ENCODE results near the gene STX1B. TPM values are rescaled to one million over a fixed set of nuclear protein-coding genes. Genes with fewer than 3 reads are reported as not detected.
A peak's percentile ranks its signal among the peaks of the same experiment; 100 is the strongest.

The STX1B gene
- 0.34 and 0.49 TPM in 2 replicates for total RNA-seq

DNA sequence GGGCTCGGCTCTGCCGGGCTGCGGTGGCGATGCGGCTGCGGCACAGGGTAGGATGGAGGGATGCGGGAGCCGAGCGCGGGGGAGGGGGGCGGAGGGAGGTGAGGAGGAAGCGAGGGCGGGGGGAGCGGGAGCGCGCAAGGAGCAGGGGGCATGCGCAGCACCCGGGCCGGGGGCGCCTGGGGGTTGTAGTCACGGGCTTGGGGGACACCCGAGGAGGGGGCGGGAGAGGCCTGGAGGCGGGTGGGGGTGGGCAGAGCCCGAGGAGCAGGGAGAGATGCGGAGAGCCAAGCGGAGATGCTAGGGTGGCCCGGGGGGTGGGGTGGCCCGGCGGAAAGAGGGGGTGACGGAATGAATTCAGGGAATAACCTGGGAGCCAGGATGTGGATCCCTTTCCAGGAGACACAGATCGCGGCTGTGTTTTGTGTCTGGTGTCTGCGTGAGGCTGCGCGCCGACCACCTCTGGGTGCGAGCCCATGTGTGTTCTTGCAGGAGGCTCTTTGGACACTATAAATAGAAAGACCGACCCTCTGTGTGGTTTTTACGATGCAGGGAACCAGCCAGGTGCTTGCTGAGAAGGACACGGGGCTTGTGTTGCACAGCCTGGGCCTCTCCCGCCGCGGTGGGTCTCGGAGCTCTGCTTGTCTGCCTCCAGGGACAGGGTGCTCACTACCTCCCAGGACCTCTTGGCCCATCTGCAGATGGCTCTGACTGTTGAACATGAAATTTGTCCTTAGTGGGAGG lies at the start of gene STX1B:
Gene STX1B, minus strand, starts transcription at position 54 of the 741 bp plus-strand sequence. CDS start 242 bp downstream, outside the sequence.
- H3K27ac Mint-ChIP-seq: peak within 1 kb of the TSS; percentile 48

DNA sequence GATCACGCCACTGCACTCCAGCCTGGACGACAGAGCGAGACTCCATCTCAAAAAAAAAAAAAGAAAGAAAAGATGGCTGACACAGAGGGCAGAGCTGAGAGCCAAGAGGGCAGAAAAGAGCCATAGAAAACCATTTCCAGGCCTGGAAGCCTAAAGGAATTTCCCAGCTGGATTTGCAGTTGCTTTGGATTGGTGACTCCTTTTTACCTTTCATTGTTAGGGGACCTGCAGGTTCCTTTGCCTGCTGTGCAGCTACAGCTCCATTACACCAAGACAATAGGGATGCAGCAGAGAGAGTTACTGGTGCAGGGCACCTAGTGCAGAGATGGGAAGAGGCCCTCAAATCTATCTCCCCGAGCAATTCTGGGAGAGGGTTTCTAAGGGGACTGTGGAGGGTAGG lies 45.2 kb upstream of the STX1B start:
- Mint-ChIP-seq H3K36me3 (ENCODE audit: low read depth) (peaks cover 11% of the 10 kb centered on the region), H3K9me3 (no peaks in the 10 kb centered on the region), H3K4me3 (no peak overlapping the region), H3K27me3 (ENCODE audit: insufficient read depth) (no peaks in the 10 kb centered on the region), H3K4me1 (ENCODE audit: low read depth) (peaks cover 10% of the 10 kb centered on the region), H3K27ac (no peak overlapping the region)
- DNase-seq (ENCODE audit: low spot score): no peak
- intact Hi-C loops (cut with micrococcal nuclease): no loop called here

More for the DNA sequence above, at the start of gene STX1B:
- H3K27me3 Mint-ChIP-seq (ENCODE audit: insufficient read depth): peaks cover 49% of the 10 kb centered on the region
- H3K4me3 Mint-ChIP-seq: peak within 1 kb of the TSS; percentile 55
- peaks cover 5% of the 10 kb centered on the region for H3K4me1 Mint-ChIP-seq (ENCODE audit: low read depth)
- no peaks in the 10 kb centered on the region for H3K36me3 Mint-ChIP-seq (ENCODE audit: low read depth)
- H3K9me3 Mint-ChIP-seq: no peaks in the 10 kb centered on the region
- intact Hi-C loops (cut with micrococcal nuclease): no loop called here
- DNase-seq (ENCODE audit: low spot score): peak; percentile 17

DNA sequence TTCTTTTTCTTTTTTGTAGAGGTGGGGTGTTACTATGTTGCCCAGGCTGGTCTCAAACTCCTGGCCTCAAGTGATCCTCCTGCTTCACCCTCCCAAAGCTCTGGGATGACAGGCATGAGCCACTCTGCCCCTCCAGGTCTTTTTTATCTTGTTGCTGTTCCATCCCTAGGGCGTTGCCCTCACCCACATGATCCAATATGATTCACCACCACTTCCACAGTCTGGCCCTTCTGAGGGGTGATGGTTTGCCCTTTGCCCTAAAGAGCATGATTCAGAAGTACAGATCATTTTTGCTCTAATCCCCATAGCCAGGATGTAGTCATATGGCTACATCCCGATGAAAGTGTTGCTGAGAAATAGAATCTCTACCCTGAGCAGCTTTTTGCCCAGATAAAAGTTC lies 41.7 kb upstream of the STX1B start:
- no peaks in the 10 kb centered on the region for H3K9me3 Mint-ChIP-seq
- H3K4me1 Mint-ChIP-seq (ENCODE audit: low read depth): peaks cover 10% of the 10 kb centered on the region
- DNase-seq (ENCODE audit: low spot score): no peak
- H3K4me3 Mint-ChIP-seq: no peak overlapping the region
- H3K27ac Mint-ChIP-seq: no peak overlapping the region
- peaks cover 3% of the 10 kb centered on the region for H3K36me3 Mint-ChIP-seq (ENCODE audit: low read depth)
- no peaks in the 10 kb centered on the region for H3K27me3 Mint-ChIP-seq (ENCODE audit: insufficient read depth)
- intact Hi-C loops (cut with micrococcal nuclease): no loop called here

DNA sequence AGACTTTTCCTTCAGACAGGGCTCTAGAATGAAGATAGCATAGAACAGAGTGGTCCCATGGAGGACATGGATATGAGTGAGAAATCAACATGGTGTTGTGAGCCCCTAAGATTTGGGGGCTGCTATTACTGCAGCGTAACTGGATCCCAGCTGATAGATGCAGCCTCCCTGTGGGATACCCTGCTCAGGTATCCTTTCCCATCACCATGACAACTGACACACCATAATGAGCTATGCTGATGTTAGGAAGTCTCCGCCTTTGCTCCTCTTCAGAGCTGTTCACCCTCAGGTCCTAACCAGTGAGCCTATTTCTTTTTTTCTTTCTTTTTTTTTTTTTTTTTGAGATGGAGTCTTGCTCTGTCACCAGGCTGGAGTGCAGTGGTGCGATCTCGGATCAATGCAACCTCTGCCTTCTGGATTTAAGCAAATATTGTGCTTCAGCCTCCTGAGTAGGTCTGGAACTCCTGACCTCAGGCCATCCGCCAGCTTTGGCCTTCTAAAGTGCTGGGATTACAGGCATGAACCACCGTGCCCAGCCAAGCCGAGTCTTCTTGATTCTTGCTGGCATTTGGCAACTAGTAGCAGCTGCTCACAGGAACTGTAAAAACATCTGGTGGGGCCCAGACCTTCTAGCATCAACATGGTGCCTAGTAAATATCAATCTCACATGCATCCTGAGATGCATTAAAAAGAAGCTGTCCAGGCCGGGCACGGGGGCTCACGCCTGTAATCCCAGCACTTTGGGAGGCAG lies 40.0 kb upstream of the STX1B start:
- Mint-ChIP-seq H3K4me3 (no peak overlapping the region), H3K27me3 (ENCODE audit: insufficient read depth) (no peaks in the 10 kb centered on the region), H3K27ac (no peak overlapping the region), H3K9me3 (no peaks in the 10 kb centered on the region), H3K4me1 (ENCODE audit: low read depth) (peaks cover 10% of the 10 kb centered on the region), H3K36me3 (ENCODE audit: low read depth) (peaks cover 3% of the 10 kb centered on the region)
- DNase-seq (ENCODE audit: low spot score): no peak
- intact Hi-C loops (cut with micrococcal nuclease): no loop called here

DNA sequence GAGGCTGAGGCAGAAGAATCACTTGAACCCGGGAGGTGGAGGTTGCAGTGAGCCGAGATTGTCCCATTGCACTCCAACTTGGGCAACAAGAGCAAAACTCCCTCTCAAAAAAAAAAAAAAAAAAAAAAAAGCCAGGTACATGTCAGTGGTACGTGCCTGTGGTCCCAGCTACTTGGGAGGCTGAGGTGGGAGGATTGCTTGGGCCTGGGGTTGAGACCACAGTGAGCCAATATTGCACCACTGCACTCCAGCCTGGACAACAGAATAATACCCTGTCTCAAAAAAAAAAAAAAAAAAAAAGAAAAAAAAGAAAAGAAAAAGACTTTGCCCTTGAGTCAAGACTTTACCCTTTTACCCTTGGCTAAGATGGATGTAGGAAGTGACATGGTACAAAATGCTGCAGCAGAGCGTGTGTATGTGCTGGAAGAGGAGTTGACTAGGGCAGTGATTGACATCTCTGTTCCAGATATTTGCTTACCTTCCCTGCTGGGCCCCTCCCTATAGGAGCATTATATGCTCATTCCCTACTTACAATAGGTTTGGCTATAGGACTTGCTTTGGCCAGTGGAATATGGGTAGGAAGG lies 33.6 kb upstream of the STX1B start:
- DNase-seq (ENCODE audit: low spot score): no peak
- intact Hi-C loops (cut with micrococcal nuclease): no loop called here
- Mint-ChIP-seq H3K36me3 (ENCODE audit: low read depth) (peaks cover 11% of the 10 kb centered on the region), H3K27me3 (ENCODE audit: insufficient read depth) (no peaks in the 10 kb centered on the region), H3K4me1 (ENCODE audit: low read depth) (no peaks in the 10 kb centered on the region), H3K9me3 (no peaks in the 10 kb centered on the region), H3K27ac (no peak overlapping the region), H3K4me3 (no peak overlapping the region)

DNA sequence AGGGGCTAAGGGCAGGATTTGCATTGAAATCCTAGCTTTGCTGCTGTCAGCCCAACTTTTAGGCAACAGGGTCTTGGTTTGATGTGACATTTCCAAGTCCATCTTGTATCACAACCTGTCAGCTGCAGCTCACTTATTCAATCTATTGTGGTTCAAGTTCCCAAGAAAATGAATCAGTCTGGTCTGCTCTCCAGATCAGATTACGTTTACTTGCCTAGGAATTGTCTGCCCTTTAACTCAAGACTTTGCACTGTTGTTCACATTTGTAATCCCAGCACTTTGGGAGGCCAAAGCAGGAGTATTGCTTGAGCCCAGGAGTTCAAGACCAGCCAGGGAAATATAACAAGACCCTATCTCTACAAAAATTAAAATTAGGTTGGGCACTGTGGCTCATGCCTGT lies 32.9 kb upstream of the STX1B start:
- intact Hi-C loops (cut with micrococcal nuclease): no loop called here
- Mint-ChIP-seq H3K9me3 (no peaks in the 10 kb centered on the region), H3K36me3 (ENCODE audit: low read depth) (peaks cover 17% of the 10 kb centered on the region), H3K4me1 (ENCODE audit: low read depth) (no peaks in the 10 kb centered on the region), H3K27me3 (ENCODE audit: insufficient read depth) (no peaks in the 10 kb centered on the region), H3K4me3 (no peak overlapping the region), H3K27ac (no peak overlapping the region)
- no peak for DNase-seq (ENCODE audit: low spot score)

DNA sequence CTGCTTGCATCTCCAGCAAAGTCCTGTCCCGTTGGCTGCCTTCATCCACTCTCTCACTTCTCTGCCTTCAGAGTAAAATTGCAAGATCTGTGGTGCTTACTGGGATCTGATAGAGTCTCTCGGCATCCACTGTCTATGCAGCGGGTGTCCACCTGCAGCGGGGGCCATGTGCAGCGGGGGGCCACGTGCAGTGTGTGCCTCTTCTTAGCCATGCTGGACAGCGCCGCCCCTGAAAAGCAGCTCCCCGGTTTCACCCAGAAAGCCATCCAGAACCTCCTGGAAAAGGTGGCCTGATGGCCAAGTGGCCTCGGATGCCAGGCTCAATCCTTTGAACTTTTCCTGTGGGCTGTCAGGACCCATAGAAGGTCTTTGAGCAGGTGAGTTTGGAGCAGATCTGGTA lies 32.4 kb upstream of the STX1B start:
- intact Hi-C loops (cut with micrococcal nuclease): no loop called here
- no peak overlapping the region for H3K4me3 Mint-ChIP-seq
- peaks cover 17% of the 10 kb centered on the region for H3K36me3 Mint-ChIP-seq (ENCODE audit: low read depth)
- no peaks in the 10 kb centered on the region for H3K4me1 Mint-ChIP-seq (ENCODE audit: low read depth)
- DNase-seq (ENCODE audit: low spot score): no peak
- H3K9me3 Mint-ChIP-seq: no peaks in the 10 kb centered on the region
- no peaks in the 10 kb centered on the region for H3K27me3 Mint-ChIP-seq (ENCODE audit: insufficient read depth)
- H3K27ac Mint-ChIP-seq: no peak overlapping the region

DNA sequence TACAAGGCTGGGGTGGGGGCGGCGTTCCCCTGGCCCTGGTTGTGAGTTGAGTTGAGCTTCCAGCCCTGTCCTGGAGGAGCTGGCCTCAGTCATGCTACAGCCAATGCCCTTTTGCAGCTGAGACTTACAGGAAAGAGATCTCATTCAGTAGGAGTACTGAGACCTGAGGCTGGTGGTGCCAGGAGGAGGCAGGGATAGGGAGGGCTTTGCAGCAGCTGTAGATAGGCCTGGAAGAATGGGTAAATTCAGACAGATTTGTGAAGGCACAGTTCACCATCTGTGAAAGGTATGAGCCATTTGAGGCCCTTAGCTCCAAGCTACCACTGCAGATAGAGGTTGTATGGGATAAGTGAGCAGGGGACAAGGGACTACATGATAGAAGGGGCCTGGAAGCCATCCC lies 28.6 kb upstream of the STX1B start:
- intact Hi-C loops (cut with micrococcal nuclease): no loop called here
- Mint-ChIP-seq H3K4me1 (ENCODE audit: low read depth) (peaks cover 11% of the 10 kb centered on the region), H3K27ac (no peak overlapping the region), H3K27me3 (ENCODE audit: insufficient read depth) (no peaks in the 10 kb centered on the region), H3K36me3 (ENCODE audit: low read depth) (peaks cover 33% of the 10 kb centered on the region), H3K9me3 (no peaks in the 10 kb centered on the region), H3K4me3 (no peak overlapping the region)
- DNase-seq (ENCODE audit: low spot score): no peak

DNA sequence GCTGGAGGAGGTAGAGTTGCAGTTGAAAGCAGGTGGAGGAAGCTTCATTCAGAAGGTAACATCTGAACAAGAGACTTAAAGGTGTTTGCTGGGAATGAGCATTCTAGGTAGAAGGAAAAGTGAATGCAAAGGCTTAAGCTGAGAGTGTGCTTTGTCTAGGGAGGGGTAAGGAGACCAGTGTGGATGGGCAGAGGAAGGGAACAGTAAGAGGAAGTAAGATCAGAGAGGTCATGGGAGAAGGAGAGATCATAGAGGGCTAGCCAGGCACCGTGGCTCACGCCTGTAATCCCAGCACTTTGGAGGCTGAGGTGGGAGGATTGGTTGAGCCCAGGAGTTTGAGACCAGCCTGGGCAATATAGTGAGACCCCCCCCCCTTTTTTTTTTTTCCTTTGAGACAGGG lies 26.3 kb upstream of the STX1B start:
- Mint-ChIP-seq H3K36me3 (ENCODE audit: low read depth) (peaks cover 33% of the 10 kb centered on the region), H3K27me3 (ENCODE audit: insufficient read depth) (no peaks in the 10 kb centered on the region), H3K4me1 (ENCODE audit: low read depth) (peaks cover 22% of the 10 kb centered on the region), H3K27ac (peak overlapping the region; percentile 63), H3K9me3 (no peaks in the 10 kb centered on the region), H3K4me3 (no peak overlapping the region)
- no peak for DNase-seq (ENCODE audit: low spot score)
- intact Hi-C loops (cut with micrococcal nuclease): no loop called here

DNA sequence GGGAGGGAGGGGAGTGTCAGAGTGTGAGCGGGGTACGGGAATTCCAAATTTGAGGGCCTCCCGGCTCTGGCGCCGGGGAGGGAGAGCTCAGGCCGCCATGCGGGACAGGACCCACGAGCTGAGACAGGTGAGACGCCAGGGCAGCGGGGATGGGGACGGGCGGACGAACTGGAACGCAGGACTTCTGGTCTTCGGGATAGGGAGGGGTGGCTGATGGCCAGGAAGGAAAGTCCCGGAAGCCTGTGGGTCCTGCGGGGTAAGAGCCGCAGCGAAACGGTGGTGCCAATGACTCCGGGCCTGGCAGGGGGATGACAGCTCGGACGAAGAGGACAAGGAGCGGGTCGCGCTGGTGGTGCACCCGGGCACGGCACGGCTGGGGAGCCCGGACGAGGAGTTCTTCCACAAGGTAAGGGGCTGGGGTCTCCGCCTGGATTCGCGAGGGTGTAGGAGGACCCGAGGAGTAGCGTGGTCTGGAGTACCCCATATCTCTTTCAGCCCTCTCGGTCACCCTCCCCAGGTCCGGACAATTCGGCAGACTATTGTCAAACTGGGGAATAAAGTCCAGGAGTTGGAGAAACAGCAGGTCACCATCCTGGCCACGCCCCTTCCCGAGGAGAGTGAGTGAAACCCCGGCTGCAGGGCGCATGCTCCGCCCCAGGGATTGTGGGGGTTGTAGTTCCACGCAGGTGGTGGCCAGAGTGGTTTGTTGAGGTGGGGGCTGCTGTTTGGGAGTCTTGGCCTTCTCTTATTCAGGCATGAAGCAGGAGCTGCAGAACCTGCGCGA lies 23.5 kb upstream of the STX1B start:
- DNase-seq (ENCODE audit: low spot score): peak; percentile 83
- H3K4me3 Mint-ChIP-seq: peak overlapping the region; percentile 95
- no peaks in the 10 kb centered on the region for H3K9me3 Mint-ChIP-seq
- H3K36me3 Mint-ChIP-seq (ENCODE audit: low read depth): peaks cover 25% of the 10 kb centered on the region
- intact Hi-C loops (cut with micrococcal nuclease): loop anchor here (1.0 to 2.0 kb wide), 14 partner anchors 37 to 835 kb away; partner anchors contain the start of genes ARMC5, KAT8, PHKG2 and SETD1A
- H3K27me3 Mint-ChIP-seq (ENCODE audit: insufficient read depth): no peaks in the 10 kb centered on the region
- peak overlapping the region; percentile 92 for H3K27ac Mint-ChIP-seq
- H3K4me1 Mint-ChIP-seq (ENCODE audit: low read depth): peaks cover 24% of the 10 kb centered on the region

DNA sequence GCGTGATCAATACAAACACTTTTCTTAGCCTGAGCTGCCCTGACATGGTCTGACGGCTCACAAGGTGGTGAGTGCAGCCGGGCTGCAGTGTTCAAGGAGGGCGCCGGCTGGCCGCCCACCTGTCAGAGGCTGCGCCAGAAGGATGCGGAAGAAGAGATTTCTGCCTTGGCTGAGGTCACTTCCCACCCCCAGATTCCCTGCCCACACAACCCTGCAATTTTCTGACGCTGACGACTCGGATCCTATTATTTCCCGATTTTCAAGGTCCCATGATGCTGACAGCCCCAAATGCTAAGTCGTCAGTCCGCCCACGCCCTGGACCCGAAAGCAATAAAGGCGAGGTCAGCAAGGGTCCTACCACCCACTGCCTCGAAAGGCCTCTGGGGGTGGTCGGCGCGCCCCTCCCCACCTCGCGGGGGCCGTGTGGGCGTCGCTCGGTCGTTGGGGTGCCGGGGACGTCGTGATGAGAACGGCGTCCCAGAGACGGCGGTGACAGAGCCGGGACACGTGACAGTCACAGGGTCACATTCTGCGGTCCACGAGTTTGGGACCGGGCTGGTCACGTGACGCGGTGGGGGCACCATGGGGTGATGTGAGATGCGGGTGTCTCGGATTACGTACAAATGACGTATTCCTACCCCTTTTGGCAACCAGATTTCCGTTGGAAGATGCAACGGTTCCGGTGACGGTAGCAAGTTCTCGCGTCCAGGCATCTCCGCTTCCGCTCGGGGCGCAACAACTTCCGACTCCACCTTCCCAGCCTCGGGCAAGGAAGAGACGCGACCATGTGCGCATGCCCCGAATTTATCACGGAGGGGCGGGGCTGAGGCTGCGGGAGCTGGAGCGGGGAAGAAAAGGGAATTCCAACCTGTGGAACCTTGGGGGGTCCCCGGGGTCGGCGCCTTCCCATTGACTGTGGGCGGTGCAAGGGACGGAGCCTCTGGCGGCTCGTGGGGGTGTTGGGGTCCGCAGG lies 22.6 kb upstream of the STX1B start, which contains the start of gene STX4:
Gene STX4, plus strand, starts transcription at position 823 of the 973 bp plus-strand sequence. CDS start 248 bp downstream, outside the sequence.
- H3K4me3 Mint-ChIP-seq: peak within 1 kb of the TSS; percentile 95
- intact Hi-C loops (cut with micrococcal nuclease): loop anchor here (1.0 to 2.0 kb wide), 13 partner anchors 36 to 426 kb away; partner anchors contain the start of genes ARMC5, KAT8, PHKG2 and SETD1A
- H3K36me3 Mint-ChIP-seq (ENCODE audit: low read depth): peaks cover 20% of the 10 kb centered on the region
- H3K4me1 Mint-ChIP-seq (ENCODE audit: low read depth): peaks cover 24% of the 10 kb centered on the region
- no peaks in the 10 kb centered on the region for H3K27me3 Mint-ChIP-seq (ENCODE audit: insufficient read depth)
- H3K9me3 Mint-ChIP-seq: no peaks in the 10 kb centered on the region
- DNase-seq (ENCODE audit: low spot score): peak; percentile 97
- H3K27ac Mint-ChIP-seq: peak within 1 kb of the TSS; percentile 92

Data from activated T-helper 1 cell treated with anti-CD3 and anti-CD28 coated beads, Interleukin-12 subunit alpha, Interleukin-12 subunit beta, Interleukin-2, Interleukin-4 antibody, amounts not matched to agents 30 ng/mL and 10 ng/mL and 1 ng/mL, durations not matched to agents 14 hours and 24 hours and 36 hours (primary cell).